NCI-H510A treated with DMSO at 0.1 percent for 48 hours (cell line): ENCODE measurements around the gene CSHL1.
"Not testable (repeated sequence)": the region's sequence is repeated elsewhere in the genome, so short reads cannot be mapped to it uniquely, and the experiment has no call there.

Source experiments
- DNase-seq: peaks from one replicate; lab custom pipeline; 2025; lab: John Stamatoyannopoulos, UW

The CSHL1 gene

DNA sequence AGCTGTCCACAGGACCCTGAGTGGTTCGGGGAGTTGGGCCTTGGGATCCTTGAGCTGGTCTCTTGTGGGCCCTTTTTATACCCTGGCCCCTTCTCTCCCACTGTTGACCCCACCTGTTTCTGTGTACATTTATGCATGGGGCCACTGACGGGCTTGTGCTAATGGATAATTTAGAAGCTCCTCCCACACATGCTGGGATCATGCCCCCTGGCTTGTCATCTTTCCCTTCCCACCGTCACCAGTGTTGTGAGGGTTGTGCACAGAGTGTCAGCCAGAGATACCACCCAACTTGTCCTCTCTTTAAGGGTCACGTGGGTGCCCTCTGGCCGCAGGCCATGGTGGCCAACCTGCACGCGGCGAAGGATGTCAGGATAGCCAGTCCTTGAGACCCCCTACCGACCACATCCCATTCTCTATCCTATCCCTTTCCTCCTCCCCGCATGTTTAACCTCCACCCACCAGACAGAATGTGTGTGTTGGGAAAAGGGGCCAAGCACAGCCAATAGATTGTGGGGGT is 7.8 kb upstream of the CSHL1 start, which contains the start of gene GH1:
Gene GH1 (minus strand): TSS at position 51 of the 517 bp plus-strand sequence. CDS start 63 bp downstream, outside the sequence.
- DNase-seq, result not testable (repeated sequence)

DNA sequence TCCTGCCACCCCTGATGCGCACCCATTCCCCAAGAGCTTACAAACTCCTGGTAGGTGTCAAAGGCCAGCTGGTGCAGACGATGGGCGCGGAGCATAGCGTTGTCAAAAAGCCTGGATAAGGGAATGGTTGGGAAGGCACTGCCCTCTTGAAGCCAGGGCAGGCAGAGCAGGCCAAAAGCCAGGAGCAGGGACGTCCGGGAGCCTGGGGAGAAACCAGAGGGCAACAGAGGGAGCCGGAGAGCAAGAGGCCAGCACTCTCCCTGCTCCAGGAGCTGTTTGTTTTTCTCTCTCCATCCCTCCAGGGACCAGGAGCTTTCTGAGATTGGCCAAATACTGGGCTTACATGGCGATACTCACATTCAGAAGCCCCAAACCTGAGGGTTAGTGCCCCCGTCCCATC is 7.2 kb upstream of the CSHL1 start:
- no peak for DNase-seq

DNA sequence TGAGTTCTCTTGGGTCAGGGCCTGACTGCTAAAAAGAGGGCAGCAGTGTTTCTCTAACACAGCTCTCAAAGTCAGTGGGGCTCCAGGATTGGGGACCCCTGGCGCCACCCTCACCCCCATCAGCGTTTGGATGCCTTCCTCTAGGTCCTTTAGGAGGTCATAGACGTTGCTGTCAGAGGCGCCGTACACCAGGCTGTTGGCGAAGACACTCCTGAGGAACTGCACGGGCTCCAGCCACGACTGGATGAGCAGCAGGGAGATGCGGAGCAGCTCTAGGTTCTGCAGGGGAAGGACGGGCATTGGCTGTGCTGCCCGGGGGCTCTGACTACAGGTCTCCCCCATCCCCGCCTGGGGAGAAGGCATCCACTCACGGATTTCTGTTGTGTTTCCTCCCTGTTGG is 6.6 kb upstream of the CSHL1 start:
- no peak for DNase-seq

DNA sequence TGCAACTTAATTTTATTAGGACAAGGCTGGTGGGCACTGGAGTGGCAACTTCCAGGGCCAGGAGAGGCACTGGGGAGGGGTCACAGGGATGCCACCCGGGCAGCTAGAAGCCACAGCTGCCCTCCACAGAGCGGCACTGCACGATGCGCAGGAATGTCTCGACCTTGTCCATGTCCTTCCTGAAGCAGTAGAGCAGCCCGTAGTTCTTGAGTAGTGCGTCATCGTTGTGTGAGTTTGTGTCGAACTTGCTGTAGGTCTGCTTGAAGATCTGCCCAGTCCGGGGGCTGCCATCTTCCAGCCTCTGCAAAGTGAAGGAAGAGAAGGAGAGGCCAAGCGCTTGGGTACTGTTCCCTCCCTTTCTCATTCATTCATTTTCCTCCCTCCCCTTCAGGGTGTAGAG is 6.1 kb upstream of the CSHL1 start:
- not testable (repeated sequence) for DNase-seq

DNA sequence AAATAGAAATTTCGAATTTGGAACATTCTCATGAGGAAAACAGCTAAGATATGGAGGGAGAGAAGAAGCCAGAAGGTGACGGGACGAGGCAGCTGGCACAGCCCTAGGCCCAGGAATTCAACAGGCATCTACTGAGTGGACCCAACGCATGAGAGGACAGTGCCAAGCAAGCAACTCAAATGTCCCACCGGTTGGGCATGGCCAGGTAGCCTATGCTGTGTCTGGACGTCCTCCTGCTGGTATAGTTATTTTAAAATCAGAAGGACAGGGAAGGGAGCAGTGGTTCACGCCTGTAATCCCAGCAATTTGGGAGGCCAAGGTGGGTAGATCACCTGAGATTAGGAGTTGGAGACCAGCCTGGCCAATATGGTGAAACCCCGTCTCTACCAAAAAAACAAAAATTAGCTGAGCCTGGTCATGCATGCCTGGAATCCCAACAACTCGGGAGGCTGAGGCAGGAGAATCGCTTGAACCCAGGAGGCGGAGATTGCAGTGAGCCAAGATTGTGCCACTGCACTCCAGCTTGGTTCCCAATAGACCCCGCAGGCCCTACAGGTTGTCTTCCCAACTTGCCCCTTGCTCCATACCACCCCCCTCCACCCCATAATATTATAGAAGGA is 5.6 kb upstream of the CSHL1 start:
- DNase-seq, result no peak

DNA sequence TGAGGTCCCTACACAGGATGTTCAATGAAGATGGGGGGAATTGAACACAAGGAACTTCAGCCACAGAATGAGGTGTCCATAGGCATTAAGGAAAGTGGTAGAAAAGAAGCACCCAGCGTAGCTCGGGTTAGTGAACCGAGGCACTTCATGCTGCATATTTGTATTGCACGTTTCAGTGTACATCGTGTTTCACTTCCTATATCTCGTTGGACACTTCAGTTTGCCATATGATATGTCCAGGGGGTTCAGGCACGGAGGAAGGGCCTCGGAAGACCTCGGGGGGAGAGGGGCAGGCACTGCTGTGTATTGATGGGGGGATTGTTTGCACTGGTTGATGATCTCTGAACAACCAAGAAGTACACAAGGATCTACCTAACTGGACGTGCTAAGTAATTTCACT is 4.7 kb upstream of the CSHL1 start:
- not testable (repeated sequence) for DNase-seq

DNA sequence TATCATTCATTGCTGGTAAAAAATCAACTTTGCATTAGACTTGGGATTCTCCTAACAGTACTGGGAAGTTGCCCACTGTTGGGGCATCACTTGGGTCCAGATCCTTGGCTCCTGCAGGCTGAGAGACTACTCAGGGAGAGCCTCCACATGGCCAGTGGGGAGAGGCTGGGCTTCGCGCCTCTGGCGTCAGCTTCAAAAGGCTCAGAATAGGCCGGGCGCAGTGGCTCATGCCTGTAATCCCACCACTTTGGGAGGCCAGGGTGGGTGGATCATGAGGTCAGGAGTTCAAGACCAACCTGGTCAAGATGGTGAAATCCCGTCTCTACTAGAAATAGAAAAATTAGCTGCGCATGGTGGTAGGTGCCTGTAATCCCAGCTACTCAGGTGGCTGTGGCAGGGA is 3.4 kb upstream of the CSHL1 start:
- DNase-seq, result no peak

DNA sequence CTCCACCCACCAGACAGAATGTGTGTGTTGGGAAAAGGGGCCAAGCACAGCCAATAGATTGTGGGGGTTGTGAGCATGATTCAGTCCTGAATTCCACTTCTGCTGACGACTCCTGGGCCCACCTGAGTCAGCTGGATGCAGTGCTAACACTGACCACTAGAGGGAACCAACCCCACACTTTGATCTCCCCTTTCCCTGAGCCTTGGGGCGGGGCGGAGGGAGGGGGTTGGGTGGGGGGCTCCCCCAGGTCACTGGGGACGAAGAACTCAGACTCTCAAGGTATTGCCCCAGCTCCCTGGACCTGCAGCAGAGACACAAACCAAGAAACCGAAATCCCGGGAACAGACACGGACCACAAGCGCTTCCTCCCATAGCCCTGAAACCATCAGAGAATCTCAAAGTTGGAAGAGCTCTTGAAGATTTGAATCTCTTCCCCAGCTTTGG is 621 bp upstream of the CSHL1 start:
- peak; percentile 50 for DNase-seq

DNA sequence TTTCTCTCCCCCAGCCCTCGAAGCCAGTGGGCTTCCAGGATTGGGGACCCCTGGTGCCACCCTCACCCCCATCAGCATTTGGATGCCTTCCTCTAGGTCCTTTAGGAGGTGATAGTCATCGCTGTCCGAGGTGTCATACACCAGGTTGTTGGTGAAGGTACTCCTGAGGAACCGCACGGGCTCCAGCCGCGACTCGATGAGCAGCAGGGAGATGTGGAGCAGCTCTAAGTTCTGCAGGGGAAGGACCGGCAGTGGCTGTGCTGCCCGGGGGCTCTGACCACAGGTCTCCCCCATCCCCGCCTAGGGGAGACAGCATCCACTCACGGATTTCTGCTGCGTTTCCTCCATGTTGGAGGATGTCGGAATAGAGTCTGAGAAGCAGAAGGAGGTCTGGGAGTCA is 962 bp downstream of the CSHL1 start:
- DNase-seq, result no peak

DNA sequence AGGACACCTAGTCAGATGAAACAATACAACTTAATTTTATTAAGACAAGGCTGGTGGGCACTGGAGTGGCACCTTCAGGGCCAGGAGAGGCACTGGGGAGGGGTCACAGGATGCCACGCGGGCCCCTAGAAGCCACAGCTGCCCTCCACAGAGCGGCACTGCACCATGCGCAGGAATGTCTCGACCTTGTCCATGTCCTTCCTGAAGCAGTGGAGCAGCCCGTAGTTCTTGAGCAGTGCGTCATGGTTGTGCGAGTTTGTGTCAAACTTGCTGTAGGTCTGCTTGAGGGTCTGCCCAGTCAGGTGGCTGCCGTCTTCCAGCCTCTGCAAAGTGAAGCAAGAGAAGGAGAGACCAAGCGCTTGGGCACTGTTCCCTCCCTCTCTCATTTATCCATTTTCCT is 1.5 kb downstream of the CSHL1 start:
- DNase-seq, result not testable (repeated sequence)

DNA sequence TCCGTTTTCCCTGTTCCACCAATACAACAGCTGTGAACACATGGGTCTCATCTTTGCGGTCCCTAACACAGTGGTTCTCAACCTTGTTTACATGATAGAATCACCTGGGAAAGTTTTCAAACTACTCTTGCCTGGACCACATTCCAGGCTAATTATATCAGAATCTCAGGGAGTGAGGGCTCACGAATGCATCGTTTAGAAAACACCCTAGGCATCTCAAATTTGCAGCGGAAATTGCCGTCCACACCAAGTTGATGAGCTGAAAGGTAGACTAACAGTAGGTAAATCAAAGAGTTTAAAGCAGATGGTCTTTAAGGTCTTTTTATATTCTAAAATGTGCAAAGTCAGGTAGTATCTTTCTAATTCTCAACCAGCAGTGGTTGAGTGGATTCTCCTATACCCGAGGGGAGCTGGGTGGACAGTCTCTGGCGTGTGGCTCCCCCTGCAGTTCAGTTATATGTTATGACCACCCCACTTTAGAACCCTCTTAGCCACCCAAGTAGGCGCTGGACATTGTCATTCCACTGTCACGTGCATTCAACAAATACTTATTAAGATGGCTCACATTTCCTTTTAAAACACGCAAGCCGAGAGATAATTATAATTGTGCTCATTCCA is 3.8 kb downstream of the CSHL1 start:
- DNase-seq, result peak; percentile 50

DNA sequence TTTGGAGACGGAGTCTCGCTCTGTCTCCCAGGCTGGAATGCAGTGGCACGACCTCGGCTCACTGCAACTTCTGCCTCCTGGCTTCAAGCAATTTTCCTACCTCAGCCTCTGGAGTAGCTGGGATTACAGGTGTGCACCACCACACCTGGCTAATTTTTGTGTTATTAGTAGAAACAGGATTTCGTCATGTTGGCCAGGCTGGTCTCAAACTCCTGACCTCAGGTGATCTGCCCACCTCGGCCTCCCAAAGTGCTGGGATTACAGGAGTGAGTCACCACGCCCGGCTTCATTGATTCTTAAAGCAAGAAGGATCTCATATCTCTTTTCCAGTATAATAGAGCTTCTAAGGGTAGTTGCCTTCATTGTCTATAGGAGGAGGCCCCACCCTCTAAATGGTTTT is 6.3 kb downstream of the CSHL1 start:
- not testable (repeated sequence) for DNase-seq

DNA sequence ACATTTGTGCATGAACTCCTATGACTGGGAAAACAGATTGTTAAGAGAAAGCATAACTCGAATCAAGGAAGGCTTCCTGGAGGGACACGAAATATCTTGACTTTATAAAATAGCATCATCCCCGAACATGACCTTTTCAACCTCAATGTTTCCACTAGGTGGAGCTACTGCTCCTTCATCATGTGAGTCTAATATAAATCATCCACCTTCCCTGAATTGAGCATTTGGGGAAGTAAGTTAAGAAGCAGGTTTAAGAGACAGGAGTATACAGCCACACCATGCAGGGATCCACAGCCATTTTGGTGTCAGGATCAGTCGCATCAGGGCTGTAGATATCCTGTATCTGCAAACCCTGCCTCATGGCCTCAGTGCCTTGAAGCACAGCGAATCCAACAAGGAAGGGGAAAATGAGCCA is 7.3 kb downstream of the CSHL1 start:
- DNase-seq, result peak; percentile 34

DNA sequence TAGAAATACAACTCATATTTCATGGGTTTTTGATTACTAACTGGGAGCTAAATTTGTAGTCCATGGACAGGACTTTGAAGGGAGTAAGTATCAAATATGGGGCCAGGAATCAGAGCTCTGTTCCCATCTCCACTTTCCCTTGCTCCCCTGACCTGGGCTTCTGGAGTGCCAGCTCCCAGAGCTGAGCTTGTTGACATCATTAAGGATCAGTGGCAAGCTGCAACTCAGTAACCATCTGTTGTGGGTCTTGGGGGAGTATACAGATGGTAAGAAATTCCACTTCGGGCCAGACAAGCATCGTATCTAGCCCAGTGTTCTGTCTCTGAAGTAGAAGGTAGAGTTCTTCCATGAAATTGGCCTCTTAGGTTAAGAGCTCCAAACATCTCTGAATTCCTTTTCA is 9.1 kb downstream of the CSHL1 start:
- DNase-seq, result not testable (repeated sequence)

DNA sequence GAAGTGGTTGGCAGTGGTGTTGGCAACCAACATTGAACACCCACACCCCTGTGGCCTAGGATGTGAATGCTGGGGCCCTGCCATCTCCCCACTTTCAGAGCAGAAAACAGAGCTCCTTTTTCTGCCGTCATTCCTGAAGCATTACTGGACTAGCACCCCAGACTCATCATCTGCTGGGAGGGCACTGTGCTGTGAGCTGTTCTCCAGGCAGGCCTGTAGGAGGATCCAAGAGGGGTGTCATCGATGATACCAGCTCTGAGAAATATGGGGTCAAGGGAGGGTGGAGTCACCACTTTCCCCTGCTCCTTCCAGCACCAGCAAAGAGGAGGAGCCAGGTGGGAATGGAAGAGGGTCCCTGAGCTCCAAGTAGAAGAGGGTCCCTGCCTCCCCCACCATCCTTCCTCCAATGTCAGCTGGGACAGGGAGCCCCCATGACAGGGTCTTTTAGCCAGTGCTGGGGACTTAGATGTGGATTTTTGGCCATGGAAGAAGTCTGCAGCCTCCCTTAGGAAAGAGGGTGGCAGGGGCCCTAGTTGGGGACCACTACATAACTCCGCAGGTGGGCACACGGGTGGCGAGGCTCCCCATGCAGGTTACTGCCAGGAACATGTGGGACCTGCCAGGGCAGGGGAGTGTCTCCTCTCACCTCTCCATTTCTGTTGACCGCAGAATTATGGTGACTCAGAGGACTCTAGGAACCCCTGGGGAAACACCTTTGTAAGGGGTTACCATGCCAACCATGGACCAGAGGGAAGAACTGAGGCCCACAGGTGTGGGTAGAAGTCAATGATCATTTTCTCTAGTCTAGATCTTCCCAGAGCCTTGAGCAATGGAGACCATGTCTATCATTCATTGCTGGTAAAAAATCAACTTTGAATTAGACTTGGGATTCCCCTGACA is 11.9 kb downstream of the CSHL1 start:
- DNase-seq, result not testable (repeated sequence)

DNA sequence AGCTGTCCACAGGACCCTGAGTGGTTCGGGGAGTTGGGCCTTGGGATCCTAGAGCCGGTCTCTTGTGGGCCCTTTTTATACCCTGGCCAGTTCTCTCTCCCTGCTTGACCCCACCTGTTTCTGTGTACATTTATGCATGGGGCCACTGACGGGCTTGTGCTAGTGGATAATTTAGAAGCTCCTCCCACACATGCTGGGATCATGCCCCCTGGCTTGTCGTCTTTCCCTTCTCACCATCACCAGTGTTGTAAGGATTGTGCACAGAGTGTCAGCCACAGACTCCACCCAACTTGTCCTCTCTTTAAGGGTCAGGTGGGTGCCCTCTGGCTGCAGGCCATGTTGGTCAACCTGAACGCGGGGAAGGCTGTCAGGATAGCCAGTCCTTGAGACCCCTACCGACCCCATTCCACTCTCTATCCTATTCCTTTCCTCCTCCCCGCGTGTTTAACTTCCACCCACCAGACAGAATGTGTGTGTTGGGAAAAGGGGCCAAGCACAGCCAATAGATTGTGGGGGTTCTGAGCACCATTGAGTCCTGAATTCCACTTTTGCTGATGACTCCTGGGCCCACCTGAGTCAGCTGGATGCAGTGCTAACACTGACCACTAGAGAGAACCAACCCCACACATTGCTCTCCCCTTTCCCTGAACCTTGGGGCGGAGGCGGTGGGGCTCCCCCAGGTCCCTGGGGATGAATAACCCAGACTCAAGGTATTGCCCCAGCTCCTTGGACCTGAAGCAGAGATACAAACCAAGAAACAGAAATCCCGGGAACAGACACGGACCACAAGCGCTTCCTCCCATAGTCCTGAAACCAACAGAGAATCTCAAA is 14.3 kb downstream of the CSHL1 start, which contains the start of gene CSH1:
Gene CSH1 (minus strand): TSS at position 51 of the 831 bp plus-strand sequence. CDS start 63 bp downstream, outside the sequence.
- not testable (repeated sequence) for DNase-seq

DNA sequence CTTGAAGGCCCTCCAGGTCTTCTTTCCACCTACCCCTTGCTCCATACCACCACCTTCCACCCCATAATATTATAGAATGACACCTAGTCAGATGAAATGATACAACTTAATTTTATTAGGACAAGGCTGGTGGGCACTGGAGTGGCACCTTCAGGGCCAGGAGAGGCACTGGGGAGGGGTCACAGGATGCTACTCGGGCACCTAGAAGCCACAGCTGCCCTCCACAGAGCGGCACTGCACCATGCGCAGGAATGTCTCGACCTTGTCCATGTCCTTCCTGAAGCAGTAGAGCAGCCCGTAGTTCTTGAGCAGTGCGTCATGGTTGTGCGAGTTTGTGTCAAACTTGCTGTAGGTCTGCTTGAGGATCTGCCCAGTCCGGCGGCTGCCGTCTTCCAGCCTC is 16.2 kb downstream of the CSHL1 start:
- not testable (repeated sequence) for DNase-seq

DNA sequence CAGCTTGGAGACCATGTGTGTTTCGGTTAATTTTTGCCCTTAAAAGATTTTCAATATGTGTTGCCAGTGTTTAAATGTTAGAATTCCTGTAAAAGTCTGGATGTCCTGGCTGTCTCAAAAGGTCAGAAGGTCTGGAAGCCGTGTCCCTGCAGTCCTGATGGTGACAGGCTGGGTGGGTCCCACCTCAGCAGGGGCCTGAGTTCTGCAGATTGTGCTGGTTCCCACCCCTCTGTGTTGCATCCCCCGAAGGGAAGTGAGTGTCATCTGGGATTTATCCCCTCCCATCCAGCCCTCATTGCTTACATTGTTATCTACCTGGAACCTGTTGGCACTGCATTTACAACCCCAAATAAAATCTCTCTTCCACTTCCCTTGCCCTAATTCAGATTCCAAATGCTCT is 17.0 kb downstream of the CSHL1 start:
- DNase-seq, result not testable (repeated sequence)

DNA sequence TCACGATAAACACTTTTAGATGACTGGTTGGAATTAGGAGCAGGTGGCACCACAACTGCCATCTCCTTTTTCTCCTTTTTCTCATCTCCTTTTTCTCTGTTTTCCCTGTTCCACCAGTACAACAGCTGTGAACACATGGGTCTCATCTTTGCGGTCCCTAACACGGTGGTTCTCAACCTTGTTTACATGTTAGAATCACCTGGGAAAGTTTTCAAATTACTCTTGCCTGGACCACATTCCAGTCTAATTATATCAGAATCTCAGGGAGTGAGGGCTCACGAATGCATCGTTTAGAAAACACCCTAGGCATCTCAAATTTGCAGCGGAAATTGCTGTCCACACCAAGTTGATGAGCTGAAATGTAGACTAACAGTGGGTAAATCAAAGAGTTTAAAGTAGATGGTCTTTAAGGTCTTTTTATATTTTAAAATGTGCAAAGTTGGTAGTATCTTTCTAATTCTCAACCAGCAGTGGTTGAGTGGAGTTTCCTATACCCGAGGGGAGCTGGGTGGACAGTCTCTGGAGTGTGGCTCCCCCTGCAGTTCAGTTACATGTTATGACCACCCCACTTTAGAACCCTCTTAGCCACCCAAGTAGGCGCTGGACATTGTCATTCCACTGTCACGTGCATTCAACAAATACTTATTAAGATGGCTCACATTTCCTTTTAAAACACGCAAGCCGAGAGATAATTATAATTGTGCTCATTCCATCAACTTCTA is 18.6 kb downstream of the CSHL1 start:
- not testable (repeated sequence) for DNase-seq

DNA sequence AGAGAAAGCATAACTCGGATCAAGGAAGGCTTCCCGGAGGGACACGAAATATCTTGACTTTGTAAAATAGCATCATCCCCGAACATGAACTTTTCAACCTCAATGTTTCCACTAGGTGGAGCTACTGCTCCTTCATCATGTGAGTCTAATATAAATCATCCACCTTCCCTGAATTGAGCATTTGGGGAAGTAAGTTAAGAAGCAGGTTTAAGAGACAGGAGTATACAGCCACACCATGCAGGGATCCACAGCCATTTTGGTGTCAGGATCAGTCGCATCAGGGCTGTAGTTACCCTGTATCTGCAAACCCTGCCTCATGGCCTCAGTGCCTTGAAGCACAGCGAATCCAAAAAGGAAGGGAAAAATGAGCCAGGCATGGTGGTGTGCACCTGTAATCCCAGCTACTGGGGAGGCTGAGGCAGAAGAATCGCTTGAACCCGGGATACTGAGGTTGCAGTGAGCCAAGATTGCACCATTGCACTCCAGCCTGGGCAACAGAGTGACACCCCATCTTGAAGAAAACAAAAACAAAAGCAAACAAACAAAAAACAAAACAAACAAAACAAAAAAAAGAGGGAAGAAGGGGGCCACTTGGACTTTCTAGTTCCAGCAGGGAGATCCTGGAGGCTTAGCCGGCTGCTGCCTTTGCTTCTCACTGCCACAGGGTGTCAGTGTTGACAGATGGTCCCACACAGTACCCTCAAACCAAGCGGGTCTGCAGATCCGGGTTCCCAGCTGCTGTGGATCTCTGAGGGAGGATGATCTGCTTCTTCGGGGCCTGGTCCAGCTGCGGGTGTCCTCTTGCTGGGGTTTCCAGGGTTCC is 21.8 kb downstream of the CSHL1 start:
- peak; percentile 35 for DNase-seq
